ENCODE results near the gene MAP1LC3A. TPM values are rescaled to one million over a fixed set of nuclear protein-coding genes. Genes with fewer than 3 reads are reported as not detected.

The MAP1LC3A gene
- total RNA-seq, 1 experiment from 2014 or later, result not detected

DNA sequence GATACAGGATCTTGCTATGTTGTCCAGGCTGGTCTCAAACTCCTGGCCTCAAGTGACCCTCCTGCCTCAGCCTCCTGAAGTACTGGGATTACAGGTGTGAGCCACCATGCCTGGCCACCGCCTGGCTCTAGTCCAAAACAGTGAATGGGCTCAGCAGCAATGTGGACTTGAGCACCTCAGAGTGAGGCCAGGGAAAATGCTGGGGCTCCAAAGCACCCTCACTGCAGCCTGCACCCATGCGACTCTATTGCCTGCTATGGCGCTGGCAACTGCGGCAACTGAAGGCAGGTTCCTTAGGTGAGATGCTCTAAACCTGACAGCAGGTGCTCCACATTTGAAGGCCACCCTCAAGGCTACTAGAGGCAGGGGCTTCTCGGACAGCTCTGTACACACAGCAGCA, 26.5 kb downstream of the MAP1LC3A start:
- H3K27me3 ChIP-seq (ENCODE audit: insufficient read depth, low read depth), result no peaks in the 10 kb centered on the region
- H2AFZ ChIP-seq, result no peak overlapping the region
- peaks cover 15% of the 10 kb centered on the region for H3K4me1 ChIP-seq (replicated peaks; ENCODE audit: insufficient read depth)
- POLR2A ChIA-PET (ENCODE audit: unreplicated experiment), result no interaction called here
- CTCF ChIA-PET, result no interaction called here
- TF ChIP-seq, protein P1, sequence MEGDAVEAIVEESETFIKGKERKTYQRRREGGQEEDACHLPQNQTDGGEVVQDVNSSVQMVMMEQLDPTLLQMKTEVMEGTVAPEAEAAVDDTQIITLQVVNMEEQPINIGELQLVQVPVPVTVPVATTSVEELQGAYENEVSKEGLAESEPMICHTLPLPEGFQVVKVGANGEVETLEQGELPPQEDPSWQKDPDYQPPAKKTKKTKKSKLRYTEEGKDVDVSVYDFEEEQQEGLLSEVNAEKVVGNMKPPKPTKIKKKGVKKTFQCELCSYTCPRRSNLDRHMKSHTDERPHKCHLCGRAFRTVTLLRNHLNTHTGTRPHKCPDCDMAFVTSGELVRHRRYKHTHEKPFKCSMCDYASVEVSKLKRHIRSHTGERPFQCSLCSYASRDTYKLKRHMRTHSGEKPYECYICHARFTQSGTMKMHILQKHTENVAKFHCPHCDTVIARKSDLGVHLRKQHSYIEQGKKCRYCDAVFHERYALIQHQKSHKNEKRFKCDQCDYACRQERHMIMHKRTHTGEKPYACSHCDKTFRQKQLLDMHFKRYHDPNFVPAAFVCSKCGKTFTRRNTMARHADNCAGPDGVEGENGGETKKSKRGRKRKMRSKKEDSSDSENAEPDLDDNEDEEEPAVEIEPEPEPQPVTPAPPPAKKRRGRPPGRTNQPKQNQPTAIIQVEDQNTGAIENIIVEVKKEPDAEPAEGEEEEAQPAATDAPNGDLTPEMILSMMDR (conservative IDR thresholded peaks at IDR 0.05), result no peak
- TF ChIP-seq EZH2 (IDR thresholded peaks at IDR 0.05; ENCODE audit: low read depth), result no peak
- no peak overlapping the region for H3K27ac ChIP-seq
- no peaks in the 10 kb centered on the region; the same call in 1 of the 2 replicates for H3K36me3 ChIP-seq (ENCODE audit: low read depth)
- no TSS peak for BruUV-seq (replicated peaks)
- DNase-seq, result no peak
- H3K4me3 ChIP-seq, result no peak overlapping the region
- H4K20me1 ChIP-seq (ENCODE audit: insufficient read depth), result no peaks in the 10 kb centered on the region
- intact Hi-C loops (cut with micrococcal nuclease; ENCODE audit: unreplicated experiment), result no loop called here
- H3K9me2 ChIP-seq (ENCODE audit: insufficient read depth), result no peaks in the 10 kb centered on the region
- H3F3A ChIP-seq (ENCODE audit: insufficient read depth, low read depth), result no peaks in the 10 kb centered on the region; the same call in 1 of the 2 replicates
- no peaks in the 10 kb centered on the region for H3K79me2 ChIP-seq (ENCODE audit: low read depth)
- no peaks in the 10 kb centered on the region for H3K9me3 ChIP-seq (ENCODE audit: insufficient read depth, low read depth)
- no peak overlapping the region for H3K4me2 ChIP-seq

DNA sequence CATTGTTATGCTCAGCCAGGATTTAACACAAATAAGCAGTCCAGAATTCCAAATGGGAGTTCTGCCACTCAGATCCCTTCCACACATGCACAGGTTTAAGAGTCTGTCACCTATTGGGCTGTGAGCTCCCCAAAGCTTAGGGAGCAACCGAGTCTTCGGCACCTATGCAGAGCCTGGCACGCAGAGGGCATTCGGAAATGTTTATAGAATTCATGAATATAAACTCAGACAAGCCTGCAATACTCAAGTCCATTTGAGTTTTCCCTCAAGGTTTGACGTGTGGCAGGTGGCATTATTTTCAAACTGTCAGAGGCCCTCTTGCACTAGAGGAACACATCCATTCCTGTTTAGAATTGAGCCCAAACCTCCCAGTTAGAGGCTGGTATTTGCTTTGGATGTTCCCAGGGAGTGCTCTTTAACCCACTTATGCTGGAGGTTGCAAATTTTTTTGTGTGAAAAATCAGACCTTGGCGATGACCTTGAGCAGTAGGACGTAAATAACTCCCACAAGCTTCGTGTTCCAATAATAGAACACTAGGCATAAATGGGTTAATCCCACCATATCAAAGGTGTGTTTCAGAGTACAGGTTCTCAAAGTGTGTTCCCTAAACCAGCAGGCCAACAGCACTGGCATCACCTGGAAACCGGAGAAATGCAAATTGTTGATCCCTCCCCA, 28.1 kb downstream of the MAP1LC3A start:
- Histone ChIP-seq H3K9me3 (ENCODE audit: insufficient read depth, low read depth) (no peaks in the 10 kb centered on the region), H3K79me2 (ENCODE audit: low read depth) (no peaks in the 10 kb centered on the region), H2AFZ (no peak overlapping the region), H3K9me2 (ENCODE audit: insufficient read depth) (no peaks in the 10 kb centered on the region), H3F3A (ENCODE audit: insufficient read depth, low read depth) (peaks cover 3% of the 10 kb centered on the region; the same call in 1 of the 2 replicates), H3K27me3 (ENCODE audit: insufficient read depth, low read depth) (no peaks in the 10 kb centered on the region), H3K27ac (no peak overlapping the region), H3K4me2 (no peak overlapping the region), H4K20me1 (ENCODE audit: insufficient read depth) (no peaks in the 10 kb centered on the region), H3K36me3 (ENCODE audit: low read depth) (no peaks in the 10 kb centered on the region; the same call in 1 of the 2 replicates), H3K4me3 (no peak overlapping the region), H3K4me1 (replicated peaks; ENCODE audit: insufficient read depth) (peaks cover 9% of the 10 kb centered on the region)
- no TSS peak for BruUV-seq (replicated peaks)
- TF ChIP-seq EZH2 (IDR thresholded peaks at IDR 0.05; ENCODE audit: low read depth), result no peak
- TF ChIP-seq, protein P1 (conservative IDR thresholded peaks at IDR 0.05), result no peak
- ChIA-PET POLR2A (ENCODE audit: unreplicated experiment) (no interaction called here), CTCF (no interaction called here)
- intact Hi-C loops (cut with micrococcal nuclease; ENCODE audit: unreplicated experiment), result loop anchor here (2.0 kb wide), 1 partner anchor 20 kb away; no protein-coding TSS in a partner anchor
- DNase-seq, result no peak

DNA sequence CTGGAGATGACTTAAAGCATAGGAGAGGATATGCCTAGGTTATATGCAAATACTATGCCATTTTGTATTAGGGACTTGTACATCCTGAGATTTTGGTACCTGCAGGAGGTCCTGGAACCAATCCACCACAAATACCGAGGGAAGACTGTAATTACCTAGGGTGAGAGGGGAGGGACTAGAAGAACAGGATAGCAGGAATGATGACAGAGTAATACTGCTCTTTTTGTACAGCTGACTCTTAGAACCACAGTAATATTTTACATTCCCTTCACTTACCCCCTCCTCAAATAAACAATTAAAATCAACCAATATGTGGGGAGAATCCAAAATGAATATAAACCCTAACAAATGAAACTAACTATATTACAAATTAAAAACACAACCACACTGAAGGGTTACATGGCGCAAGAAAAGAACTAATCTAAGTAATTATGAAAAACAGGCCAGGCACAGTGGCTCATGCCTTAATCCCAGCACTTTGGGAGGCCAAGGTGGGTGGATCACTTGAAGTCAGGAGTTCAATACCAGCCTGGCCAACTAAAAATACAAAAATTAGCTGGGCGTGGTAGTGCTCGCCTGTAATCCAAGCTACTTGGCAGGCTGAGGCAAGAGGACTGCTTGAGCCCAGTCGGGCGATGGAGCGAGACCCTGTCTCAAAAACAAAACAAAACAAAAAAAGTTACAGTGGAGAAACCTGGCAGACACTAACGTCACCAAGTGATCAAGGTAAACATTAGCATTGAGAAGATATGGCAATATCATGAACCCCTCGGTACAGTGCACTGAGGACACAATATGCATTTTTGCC, 37.1 kb downstream of the MAP1LC3A start:
- no TSS peak for BruUV-seq (replicated peaks)
- DNase-seq, result no peak
- POLR2A ChIA-PET (ENCODE audit: unreplicated experiment), result no interaction called here
- intact Hi-C loops (cut with micrococcal nuclease; ENCODE audit: unreplicated experiment), result no loop called here
- H3K27me3 ChIP-seq (ENCODE audit: insufficient read depth, low read depth), result no peaks in the 10 kb centered on the region
- H3K27ac ChIP-seq, result no peak overlapping the region
- no peak overlapping the region for H3K4me3 ChIP-seq
- H3K9me2 ChIP-seq (ENCODE audit: insufficient read depth), result no peaks in the 10 kb centered on the region
- H3K9me3 ChIP-seq (ENCODE audit: insufficient read depth, low read depth), result no peaks in the 10 kb centered on the region
- CTCF ChIA-PET, result interaction anchor here (0.6 kb wide), 1 partner anchor 14 kb away, joined by 3 read pairs; no protein-coding TSS in a partner anchor
- H4K20me1 ChIP-seq (ENCODE audit: insufficient read depth), result no peaks in the 10 kb centered on the region
- H3K36me3 ChIP-seq (ENCODE audit: low read depth), result no peaks in the 10 kb centered on the region
- no peaks in the 10 kb centered on the region for H3K4me1 ChIP-seq (replicated peaks; ENCODE audit: insufficient read depth)
- no peaks in the 10 kb centered on the region for H3K79me2 ChIP-seq (ENCODE audit: low read depth)
- H2AFZ ChIP-seq, result no peak overlapping the region
- TF ChIP-seq, protein P1 (conservative IDR thresholded peaks at IDR 0.05), result no peak
- no peak for TF ChIP-seq EZH2 (IDR thresholded peaks at IDR 0.05; ENCODE audit: low read depth)
- H3F3A ChIP-seq (ENCODE audit: insufficient read depth, low read depth), result peaks cover 3% of the 10 kb centered on the region; the same call in 1 of the 2 replicates
- no peak overlapping the region for H3K4me2 ChIP-seq

Data from PC-9 (cell line).